SK-N-SH (cell line): ENCODE measurements around the gene EXOC3L1.

Source experiments
- TF ChIP-seq, protein P1 (sequence below): fragments of 200-600 bp; sonication (generic); IDR thresholded peaks from 2 replicates; pipeline ENCODE4 v1.6.1; 2017; ENCODE audit warnings: antibody characterized with exemption, mild to moderate bottlenecking, moderate library complexity
- TF ChIP-seq, protein P2 (sequence below): fragments of 150-350 bp; IDR thresholded peaks from 2 replicates; pipeline ENCODE4 v1.6.1; 2016; ENCODE audit warnings: mild to moderate bottlenecking, low read depth, low read length

DNA sequence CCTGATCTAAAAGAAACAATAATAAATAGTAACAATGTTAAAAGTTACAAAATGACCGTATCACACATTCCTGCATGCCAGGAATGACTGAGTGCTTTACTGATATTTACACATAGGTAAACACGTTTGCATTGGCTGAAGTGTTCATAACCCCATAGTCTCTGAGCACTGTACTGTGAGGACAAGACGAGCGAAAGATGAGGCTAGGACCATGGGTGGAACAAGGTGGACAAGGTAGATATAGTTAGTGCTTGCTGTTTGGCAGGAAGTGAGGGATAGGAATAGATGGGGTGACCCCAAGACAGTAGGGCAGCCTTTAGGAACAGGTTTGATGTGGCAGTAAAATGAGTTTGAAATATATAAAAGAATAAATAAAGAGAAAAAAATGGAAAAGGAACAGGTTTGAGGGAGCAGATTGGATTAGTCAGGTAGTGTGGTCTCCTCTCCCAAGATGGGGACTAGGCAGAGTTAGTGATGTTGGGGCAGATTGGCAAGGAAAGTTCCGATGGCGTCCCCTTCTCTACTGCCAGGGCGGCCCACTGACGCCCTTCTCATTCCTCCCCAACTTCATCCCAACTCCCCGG is 1.6 kb upstream of the EXOC3L1 start:
- TF ChIP-seq, protein P1, sequence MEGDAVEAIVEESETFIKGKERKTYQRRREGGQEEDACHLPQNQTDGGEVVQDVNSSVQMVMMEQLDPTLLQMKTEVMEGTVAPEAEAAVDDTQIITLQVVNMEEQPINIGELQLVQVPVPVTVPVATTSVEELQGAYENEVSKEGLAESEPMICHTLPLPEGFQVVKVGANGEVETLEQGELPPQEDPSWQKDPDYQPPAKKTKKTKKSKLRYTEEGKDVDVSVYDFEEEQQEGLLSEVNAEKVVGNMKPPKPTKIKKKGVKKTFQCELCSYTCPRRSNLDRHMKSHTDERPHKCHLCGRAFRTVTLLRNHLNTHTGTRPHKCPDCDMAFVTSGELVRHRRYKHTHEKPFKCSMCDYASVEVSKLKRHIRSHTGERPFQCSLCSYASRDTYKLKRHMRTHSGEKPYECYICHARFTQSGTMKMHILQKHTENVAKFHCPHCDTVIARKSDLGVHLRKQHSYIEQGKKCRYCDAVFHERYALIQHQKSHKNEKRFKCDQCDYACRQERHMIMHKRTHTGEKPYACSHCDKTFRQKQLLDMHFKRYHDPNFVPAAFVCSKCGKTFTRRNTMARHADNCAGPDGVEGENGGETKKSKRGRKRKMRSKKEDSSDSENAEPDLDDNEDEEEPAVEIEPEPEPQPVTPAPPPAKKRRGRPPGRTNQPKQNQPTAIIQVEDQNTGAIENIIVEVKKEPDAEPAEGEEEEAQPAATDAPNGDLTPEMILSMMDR = no peak
- TF ChIP-seq, protein P2, sequence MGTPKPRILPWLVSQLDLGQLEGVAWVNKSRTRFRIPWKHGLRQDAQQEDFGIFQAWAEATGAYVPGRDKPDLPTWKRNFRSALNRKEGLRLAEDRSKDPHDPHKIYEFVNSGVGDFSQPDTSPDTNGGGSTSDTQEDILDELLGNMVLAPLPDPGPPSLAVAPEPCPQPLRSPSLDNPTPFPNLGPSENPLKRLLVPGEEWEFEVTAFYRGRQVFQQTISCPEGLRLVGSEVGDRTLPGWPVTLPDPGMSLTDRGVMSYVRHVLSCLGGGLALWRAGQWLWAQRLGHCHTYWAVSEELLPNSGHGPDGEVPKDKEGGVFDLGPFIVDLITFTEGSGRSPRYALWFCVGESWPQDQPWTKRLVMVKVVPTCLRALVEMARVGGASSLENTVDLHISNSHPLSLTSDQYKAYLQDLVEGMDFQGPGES = no peak
